CD4-positive, alpha-beta T cell treated with Interferon alpha-2 for 1 hour (primary cell): ENCODE results near the gene FAP.
A peak's percentile ranks its signal among the peaks of the same experiment; 100 is the strongest.

Experiments
- DNase-seq, 2 donors: peaks; one replicate each; pipeline ENCODE4 v3.0.0-alpha.2; 2020 to 2022

FAP gene

DNA sequence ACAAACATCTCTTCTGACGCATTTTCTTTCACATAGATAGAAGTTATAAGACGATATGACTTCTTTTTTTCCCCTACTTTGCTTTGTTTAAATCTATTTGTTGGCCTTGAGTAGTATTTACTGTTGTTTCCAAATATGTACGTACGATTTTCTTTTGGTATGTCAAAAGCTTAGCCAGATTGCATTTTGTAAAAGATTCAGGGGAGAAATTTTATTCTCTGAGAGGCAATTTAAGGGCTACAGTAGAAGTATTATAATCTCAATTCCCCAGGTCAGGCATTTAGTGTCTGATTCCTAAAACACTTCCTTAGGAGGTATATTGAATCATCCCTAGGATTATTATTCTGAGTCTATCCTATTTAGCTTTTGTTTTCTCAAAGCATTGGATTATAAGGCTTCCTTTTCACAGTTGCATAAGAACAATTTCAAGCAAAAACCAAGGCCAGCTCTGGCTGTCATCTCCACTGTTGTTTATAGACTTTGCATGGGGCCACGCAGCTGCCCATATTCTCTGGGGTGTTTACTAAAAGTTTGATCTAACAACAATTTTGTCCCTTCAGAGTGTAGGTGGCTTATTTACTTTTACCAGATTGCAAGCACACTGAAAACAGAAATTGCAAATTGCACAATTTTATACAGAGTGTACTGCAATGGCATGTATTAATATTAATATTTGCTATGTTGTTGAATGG lies 57.6 kb downstream of the FAP start:
- no peak for DNase-seq

DNA sequence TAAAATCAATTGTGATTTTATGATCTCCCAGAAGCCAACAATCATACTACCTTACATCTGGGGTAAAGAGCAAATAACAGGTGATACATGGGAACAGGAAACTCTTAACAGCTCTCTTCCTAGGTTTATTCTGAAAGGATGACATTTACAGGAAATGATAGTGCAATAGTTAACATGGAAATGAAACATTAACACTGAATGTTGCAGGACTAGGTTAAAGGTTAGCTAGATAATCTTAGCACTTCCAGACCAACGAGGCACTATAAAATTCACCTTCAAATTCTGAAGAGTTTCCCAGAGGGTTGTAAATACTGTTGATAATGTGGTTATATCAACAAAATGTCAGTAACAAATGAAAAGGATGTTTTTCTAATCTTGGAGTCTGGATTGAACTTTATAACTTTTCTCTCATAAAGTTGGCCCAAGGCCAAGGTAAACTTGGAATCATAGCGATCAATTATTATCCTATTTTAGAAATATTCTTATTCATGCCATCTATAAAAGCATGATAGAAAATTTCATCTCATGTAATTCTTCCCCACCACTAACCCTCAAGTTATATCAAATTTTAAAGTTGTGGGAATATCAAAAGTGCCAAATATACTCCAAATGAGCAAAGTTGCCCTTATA lies 58.3 kb downstream of the FAP start:
- no peak for DNase-seq

DNA sequence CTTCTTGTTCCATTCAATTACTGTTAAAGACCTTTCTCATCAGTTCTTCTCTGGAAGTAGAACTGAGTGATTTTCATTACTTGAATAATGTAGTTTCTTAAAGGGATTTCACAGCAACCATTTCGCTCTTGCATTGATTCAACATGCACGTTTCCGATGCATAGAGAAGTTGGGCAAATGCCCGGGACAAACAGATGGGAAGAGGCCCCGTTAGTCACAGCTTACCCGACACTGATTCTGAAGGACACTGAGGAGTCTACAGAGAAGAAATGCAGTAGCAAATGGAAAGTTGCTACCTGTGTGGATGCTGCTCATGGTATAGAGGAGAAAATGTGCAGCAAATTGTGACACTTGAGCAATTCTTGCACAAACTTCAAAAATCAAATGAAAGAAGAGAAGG lies 58.9 kb downstream of the FAP start:
- DNase-seq = no peak

DNA sequence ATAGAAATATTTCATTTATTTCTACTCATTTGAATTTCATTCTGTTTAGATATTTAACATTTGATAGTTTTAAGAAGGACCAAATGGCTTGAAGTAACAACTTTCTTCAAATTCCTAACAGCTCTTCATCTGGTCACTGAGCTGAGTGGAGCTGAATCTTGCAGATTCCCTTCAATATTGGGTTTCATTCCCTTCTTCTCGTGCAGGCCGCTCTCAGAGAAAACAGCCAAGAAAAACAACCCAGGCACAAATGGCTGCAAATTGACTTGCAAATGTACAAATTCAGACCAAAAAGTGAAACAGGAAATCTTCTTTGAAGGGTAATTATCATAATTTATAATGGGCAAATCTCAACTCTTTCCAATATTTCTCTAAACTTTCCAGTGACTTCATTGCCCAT lies 60.9 kb downstream of the FAP start:
- DNase-seq = no peak

DNA sequence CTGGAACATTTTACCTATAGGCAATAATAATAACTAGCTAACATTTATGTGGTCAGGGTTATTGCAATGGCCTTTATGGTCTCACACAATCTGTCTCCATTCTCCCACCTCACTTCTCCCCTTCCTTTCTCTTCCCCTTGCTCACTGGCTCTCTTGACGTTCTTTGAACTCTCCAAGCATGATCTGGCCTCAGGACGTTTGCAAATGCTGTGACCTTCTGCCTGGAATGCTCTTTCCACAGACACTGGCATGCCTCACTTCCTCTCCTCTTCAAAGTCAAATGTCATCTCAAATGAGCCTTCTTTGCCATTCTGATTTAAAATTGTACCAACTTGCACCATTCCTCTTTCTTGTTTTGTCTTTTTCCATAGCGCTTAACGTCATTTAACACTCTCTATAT lies 65.9 kb downstream of the FAP start:
- no peak for DNase-seq

DNA sequence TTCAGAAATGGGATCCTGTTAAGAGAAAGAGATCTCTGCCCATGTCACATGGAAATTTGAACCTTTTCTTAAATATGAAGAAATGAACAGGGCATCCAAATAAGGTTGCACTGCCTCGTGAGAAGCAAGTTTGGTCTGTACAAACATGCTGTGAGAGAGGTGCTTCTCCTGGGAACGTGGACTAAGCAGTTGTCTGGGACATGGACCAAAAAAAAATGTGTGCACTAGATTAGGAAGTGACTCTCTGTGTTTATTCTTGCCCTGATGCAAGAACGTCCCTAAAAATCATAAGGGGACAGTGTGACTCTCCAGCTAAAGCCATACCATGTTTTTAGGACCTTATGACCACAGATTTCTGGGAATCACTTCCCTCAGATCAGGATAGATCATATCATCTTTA lies 67.5 kb downstream of the FAP start:
- DNase-seq = no peak

DNA sequence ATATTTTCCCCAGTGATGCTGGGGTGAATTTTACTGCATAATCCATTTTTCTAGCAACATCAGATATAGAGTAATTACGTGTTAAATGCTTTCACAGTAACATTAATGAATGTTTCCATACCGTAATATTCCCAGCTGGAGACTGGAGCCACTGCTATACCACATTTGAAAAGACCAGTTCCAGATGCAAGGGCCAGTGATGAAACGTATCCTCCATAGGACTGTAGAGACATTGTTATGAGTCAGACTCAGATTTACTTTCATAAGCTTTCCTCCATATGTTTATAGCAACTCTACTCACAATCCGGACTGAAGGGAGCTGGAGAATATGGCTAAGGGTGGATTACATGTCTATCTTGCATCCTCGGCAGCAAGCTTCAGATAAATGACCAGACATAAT lies 68.5 kb downstream of the FAP start:
- DNase-seq = no peak

DNA sequence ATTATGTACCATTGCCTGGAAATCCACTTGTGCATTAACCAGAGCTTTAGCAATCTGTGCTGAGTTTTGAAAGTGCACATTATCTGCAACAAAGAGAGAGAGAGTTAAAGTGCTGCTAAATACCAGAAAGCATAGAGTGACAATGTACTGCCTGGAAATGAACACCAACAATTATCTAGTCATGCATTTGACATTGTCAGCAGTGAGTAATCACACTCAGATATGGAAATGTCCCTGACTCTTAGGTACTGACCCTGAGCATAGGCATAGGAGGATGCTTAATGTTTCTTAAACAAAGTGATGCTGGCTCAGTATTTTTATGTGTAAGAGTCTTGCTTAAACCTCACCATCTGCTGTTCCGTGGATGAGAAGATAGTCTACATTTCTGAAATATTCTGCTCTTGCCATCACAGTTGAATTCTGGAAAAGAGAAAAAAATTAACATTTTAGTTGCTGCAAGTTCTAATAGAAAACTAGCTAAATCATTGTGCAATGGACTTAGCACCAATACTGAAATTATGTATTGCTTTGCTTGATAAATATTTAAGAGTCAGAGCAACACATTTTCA lies 70.4 kb downstream of the FAP start:
- DNase-seq = no peak

DNA sequence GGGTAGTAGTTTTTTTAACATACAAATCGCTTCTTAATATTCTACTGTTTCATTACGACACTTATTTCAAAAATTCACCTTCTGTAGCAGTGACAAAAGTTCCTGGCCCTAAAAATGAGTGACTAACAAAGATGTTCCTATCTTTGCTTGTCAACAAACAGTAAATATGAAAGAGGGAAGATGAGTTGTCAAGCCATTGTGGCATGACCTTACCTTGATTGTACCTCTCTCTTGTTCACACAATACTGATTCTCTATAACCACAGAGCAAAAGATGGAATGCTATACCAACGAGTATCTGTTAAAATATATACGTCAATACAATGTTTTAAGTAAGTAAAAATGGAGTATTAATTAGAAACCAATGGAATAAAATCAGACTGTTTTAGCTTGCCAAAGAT lies 76.5 kb downstream of the FAP start:
- no peak for DNase-seq

DNA sequence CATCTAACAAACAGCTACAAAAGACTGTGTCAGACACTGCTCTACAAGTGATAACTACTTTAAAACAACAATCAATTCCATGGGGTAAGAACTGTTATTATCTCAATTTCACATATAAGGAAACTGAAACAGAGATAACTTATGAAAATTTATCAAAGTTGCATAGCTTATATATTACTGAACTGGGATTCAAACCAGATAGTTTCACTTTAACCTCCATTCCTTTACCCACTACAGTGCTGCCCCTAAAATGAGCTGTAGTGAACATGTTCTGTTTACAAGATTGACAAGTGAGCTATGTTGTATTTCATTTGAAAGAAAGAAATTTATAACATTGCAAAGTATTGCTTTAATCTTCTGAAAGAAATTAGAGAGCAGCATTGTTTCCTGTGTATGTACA lies 77.1 kb downstream of the FAP start:
- no peak for DNase-seq

DNA sequence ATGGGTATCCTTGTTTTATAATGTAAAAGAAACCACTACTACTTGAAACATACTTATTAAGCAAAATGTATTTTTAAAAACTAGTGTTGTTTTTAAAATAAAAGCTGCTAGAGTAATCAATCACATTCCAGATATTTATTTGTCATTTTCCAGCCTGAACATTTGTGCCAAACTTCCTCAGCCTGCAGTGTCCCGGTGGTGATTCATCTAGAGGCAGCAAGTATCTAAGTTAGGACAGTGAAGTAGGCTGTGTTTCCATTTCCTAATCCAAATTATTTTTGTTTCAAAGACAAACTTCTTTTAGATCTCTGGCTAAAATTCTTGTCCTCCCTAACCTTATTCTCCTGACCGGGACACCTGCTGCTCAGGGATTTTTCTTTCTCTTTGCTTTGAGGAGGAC lies 78.4 kb downstream of the FAP start:
- no peak for DNase-seq

DNA sequence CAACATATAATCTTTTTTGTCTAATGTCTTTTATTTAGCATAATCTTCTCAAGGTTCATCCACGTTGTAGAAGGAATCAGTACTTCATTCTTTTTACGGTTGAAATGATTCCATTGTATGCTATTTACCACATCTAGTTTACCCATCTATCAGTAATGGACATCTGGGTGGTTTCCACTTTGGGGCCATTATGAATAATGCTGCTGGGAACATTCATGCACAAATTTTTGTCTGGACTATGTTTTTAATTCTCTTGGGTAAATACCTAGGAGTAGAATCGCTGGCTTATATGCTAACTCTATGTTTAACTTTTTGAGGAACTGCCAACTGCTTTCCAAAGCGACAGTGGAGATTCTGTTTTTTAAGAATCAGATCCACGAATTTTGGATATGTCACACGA lies 83.8 kb downstream of the FAP start:
- DNase-seq = no peak

DNA sequence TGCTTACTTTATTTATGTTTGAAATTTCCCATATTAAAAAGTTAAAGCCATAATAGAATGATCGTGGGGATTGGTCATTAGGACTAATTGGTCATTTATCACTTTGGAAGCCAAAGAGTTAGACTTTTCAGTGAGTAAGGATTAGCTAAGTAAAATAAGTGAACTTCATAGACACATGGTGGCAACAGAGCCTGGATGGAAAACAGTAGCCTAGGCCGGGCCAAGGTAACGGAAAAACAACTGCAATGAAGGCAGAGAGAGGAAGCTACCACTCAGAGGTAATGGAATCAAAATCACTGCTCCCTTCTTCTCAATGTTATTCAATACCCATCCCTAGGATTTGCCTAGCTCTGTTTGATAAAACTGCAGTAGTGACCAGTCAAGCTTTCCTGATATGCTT lies 87.1 kb downstream of the FAP start:
- DNase-seq = no peak

DNA sequence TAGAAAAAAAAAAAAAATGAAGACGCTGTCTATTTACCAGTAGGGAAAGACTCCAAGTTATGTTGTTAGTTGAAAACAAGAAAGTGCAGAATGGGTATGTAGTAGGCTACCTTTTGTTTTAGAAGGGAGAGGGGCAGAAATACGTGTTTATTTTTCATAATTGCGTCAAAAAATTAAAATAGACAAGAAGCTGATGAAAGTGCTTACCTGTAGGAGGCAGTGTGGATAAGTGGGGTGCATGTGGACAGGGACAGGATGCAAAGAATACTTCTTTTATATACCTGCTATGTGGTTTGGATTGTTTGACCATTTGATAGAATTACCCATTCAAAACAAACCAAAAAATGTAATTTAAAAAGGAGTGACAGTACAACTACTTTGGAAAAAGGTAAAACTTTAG lies 88.2 kb downstream of the FAP start:
- DNase-seq = no peak

DNA sequence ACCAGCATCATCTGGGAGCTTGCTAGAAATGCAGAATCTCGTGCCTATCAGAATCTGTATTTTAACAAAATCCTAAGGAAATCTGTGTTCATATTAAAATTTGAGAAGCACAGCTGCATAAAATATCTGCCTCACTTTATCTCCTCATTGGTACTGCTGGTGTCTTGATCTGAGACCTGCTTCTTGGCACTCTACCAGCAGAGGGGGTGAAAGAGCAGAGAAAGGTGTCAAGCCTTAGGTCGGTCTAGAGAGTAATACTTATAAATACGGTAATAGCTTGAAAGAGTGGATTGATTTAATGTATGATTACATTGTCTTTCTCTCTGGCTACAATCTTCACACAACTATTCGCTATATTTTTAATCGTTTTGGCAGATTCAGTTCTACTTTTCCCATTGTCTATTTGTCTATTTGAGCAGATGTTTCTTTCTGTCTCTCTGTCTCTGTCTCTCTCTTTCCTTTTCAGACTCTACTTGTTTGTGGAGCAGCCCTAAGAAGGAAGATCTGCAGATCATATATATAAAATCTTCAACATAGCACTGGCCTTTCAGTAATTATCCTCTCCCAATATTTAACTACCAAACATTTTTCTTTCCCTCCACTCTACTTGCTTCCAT lies 89.5 kb downstream of the FAP start:
- peak; percentile 29 to 64 for DNase-seq

DNA sequence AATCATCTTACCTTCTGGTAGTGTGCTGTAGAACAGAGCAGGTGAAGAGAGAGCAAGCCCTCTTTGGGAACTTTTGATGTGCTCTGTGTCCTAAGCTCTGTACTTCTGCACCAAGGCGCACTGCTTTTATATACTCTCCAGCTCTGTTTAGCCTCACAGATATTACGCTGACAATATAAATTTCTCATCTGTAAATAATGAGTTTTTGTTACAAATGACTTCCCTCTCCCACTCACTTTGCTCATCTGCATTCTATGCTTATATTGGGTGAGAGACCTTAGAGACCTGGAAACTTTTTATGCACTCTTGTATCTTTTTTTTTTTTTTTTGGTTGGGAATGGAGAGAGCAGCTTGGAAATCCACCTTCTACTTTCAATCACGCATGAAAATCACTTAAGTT lies 91.1 kb downstream of the FAP start, which contains the start of gene GCG:
TSS of gene GCG (minus strand) at position 101 of the 400 bp plus-strand sequence. CDS start 3,069 bp downstream, outside the sequence.
- no peak for DNase-seq

DNA sequence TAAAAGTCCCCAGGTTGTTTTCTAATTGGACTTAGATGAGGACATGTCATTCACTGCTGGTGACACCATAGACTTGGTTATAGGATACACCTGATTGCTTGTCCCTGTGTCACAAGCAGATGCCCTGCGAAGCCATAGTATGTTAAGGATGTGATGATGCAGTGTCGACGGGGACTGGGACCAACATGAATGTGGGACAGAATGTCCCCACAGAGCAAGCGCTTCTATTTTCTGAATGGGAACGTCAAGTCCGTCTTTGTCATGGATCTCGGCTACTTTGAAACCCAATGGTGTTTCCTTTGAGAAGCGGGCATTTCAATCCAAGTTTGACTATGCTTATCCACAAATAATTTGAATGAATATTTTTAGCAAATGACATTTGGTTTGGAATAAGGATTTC lies 93.3 kb downstream of the FAP start:
- DNase-seq = no peak

DNA sequence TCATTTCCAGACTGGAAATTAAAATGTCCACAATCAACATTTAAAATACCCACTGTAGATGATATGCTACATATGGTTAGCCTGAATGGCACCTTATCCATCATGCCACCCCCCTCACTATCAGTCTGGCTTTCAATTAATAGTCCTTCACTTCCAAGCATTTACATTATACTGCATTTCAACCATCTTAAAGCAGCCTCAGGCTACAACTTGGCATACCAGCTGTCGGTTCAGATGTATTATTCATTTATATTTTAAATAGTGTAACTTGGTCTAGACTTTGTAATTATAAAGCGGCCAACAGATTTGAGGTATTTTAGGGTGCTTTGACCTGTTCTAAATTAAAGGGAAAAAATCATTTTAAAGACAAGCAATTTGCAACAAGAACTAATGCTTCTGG lies 93.8 kb downstream of the FAP start:
- DNase-seq = no peak

DNA sequence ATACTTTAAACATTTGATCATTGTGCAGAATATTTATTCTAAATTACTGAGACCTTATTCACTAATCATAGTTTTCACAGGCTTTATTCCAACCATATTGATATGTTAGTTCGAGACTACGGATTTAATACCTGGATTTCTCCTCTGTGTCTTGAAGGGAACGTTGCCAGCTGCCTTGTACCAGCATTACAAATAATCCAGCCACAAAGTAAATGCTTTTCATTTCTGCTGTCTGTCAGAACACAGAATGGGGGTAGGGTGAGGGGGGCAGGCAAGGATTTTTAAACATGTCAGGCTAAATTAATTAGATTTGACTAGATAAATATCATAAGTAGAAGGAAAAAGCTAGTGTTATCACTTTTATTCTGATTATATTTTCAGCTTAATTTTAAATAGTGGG lies 94.3 kb downstream of the FAP start:
- no peak for DNase-seq

DNA sequence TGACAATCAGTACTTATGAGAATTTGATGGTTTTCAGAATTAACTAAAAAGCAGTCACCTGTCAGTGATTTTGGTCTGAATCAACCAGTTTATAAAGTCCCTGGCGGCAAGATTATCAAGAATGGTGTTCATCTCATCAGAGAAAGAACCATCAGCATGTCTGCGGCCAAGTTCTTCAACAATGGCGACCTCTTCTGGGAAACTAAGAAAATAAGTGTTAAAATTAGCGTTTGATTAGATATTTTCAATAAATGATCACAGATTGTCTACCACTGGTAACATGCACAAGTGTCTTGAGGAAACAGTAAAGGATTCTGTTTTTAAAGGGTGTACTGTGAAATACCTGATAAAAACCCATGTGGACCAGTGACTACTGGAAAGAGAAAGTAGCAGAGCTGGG lies 99.3 kb downstream of the FAP start:
- no peak for DNase-seq

DNA sequence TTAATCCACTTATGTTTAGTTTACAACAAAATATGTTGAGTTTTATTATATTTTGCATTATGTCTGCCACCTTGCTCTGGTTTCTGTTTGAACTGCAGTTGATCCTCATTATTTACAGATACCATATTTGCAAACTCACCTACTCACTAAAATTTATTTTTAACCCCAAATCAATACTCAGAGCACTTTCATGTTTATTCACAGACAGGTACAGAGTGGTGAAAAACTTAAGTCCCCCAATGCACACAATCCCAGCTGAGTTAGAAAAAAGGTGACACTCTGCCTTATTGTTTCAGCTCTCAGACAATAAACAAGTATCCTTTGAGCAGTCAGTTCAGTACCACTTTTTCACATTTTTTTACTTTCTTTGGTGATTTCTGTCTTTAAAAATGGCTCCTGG lies 104.9 kb downstream of the FAP start:
- DNase-seq = no peak

DNA sequence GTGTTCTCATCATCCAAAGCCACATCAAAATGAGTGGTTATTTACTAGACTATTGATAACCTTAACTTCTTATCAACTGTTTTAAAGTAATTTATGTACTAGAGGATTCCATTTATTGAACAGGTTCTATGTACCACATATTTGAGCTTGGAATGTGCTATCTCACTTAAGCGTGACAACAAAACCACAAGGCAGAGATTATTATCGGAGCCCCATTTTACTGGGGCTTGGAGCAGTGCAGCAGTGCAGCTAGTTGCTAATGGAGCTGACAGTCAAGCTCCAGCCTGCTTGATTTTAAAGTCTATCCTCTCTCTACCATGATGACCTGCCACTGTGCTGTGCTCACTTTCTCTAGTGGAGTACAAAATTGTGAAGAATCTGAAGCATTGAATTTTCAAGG lies 115.8 kb downstream of the FAP start:
- DNase-seq = no peak

DNA sequence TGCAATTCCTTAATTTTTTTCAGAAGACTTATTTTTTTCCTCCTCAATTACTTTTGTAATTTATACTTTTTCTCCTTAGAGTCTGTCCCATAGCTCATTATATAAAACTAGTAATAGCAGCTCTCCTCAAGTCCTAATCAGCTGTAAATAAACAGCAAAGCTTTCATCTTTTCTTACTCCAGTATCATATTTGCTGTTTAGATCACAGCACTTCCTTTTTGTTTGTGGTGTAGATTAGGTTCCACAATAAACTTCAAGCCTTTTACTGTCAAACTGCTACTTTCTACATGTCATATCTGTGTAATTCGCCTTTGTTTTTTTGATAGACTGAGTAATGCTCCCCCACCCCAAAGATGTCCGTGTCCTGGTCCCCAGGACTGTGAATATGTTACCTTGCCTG lies 116.7 kb downstream of the FAP start:
- no peak for DNase-seq

DNA sequence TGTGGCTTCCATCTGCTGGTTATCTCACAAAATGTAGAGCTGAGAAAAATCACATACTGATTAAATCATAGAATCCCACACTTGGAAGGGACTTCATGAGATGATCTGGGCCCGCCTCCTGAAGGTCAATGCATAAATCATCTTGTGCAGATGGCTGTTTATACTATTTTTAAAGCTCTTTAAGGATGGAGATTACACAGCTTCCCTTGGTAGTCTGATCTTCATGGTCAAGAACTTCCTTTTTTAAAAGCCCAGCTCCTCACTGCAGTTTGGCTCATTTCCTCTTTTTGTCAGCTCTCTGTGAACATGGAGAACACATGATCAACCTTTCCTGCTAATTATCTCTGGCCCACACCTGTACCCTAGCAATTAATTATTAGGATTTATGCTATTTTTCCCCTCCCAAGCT lies 117.1 kb downstream of the FAP start:
- DNase-seq = peak in 1 of 2 donors; percentile 9
